SK-N-MC (cell line): ENCODE results near the gene UGT1A6.

ENCODE experiments used
- DNase-seq: peaks from one replicate; pipeline ENCODE4 v3.0.0-alpha.2; 2011; ENCODE audit warnings: low read depth, low spot score
- H3K27ac ChIP-seq: fragments of 200-600 bp; sonication (generic); 2 replicates; pipeline ENCODE4 v1.5.1; 2016; ENCODE audit warnings: mixed run types
- H3K36me3 ChIP-seq: fragments of 200-600 bp; sonication (generic); 2 replicates; pipeline ENCODE4 v1.6.1; 2017; ENCODE audit warnings: antibody characterized with exemption, low read length, mixed read lengths; ENCODE audit not compliant: insufficient read depth
- H3K4me3 ChIP-seq: fragments of 200-600 bp; sonication (generic); 2 replicates; pipeline ENCODE4 v1.5.1; 2016
- H3K9ac ChIP-seq: fragments of 200-600 bp; sonication (generic); 2 replicates; pipeline ENCODE4 v1.8.0; 2017; ENCODE audit warnings: mixed run types, mixed read lengths; ENCODE audit not compliant: insufficient read length
- H3K9me3 ChIP-seq: fragments of 200-600 bp; sonication (generic); 2 replicates; pipeline ENCODE4 v1.6.1; 2017; ENCODE audit warnings: low read depth, mild to moderate bottlenecking, antibody characterized with exemption, low read length, moderate library complexity, mixed read lengths
- EZH2 ChIP-seq: fragments of 200-600 bp; sonication (generic); IDR thresholded peaks from one replicate; pipeline ENCODE4 v1.6.1; 2017; ENCODE audit warnings: antibody characterized with exemption
- FOXP2 ChIP-seq: optimal IDR thresholded peaks from 2 replicates; pipeline ENCODE3; 2011; ENCODE audit warnings: mild to moderate bottlenecking, moderate library complexity; ENCODE audit not compliant: insufficient read depth; ENCODE audit errors: extremely low read length, control extremely low read depth
- POLR2AphosphoS5 ChIP-seq: IDR thresholded peaks from 2 replicates; pipeline ENCODE4 v1.6.1; 2012; ENCODE audit warnings: mild to moderate bottlenecking, low read depth, low read length, borderline replicate concordance

Gene UGT1A6

DNA sequence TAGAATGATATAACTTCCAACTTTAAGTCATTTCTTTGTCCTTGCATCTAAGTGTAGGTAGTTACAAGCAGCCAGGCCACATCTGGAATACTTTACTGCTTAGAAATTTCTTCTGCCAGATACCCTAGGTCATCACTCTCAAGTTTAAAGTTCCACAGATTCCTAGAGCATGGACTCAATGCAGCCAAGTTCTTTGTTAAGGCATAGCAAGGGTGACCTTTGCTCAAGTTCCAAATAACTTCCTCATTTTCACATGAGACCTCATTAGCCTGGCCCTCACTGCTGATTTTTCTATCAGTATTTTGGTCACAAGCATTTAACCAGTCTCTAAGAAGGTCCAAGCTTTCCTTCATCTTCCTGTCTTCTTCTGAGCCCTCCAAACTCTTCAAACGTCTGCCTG lies 28.8 kb upstream of the UGT1A6 start:
- no peak for DNase-seq
- no peak overlapping the region for H3K27ac ChIP-seq
- TF ChIP-seq POLR2AphosphoS5 (no peak), FOXP2 (no peak), EZH2 (no peak)
- H3K4me3 ChIP-seq: no peak overlapping the region
- no peaks in the 10 kb centered on the region for H3K36me3 ChIP-seq
- no peaks in the 10 kb centered on the region for H3K9me3 ChIP-seq
- H3K9ac ChIP-seq: no peak overlapping the region

- Histone ChIP-seq H3K9ac (no peak overlapping the region), H3K4me3 (no peak overlapping the region), H3K27ac (no peak overlapping the region), H3K9me3 (no peaks in the 10 kb centered on the region), H3K36me3 (no peaks in the 10 kb centered on the region)
- TF ChIP-seq FOXP2 (no peak), EZH2 (no peak), POLR2AphosphoS5 (no peak)
- DNase-seq: no peak
These were observed 24.0 kb upstream of the UGT1A6 start for GRCh38 chr2:233668605-233669260.

DNA sequence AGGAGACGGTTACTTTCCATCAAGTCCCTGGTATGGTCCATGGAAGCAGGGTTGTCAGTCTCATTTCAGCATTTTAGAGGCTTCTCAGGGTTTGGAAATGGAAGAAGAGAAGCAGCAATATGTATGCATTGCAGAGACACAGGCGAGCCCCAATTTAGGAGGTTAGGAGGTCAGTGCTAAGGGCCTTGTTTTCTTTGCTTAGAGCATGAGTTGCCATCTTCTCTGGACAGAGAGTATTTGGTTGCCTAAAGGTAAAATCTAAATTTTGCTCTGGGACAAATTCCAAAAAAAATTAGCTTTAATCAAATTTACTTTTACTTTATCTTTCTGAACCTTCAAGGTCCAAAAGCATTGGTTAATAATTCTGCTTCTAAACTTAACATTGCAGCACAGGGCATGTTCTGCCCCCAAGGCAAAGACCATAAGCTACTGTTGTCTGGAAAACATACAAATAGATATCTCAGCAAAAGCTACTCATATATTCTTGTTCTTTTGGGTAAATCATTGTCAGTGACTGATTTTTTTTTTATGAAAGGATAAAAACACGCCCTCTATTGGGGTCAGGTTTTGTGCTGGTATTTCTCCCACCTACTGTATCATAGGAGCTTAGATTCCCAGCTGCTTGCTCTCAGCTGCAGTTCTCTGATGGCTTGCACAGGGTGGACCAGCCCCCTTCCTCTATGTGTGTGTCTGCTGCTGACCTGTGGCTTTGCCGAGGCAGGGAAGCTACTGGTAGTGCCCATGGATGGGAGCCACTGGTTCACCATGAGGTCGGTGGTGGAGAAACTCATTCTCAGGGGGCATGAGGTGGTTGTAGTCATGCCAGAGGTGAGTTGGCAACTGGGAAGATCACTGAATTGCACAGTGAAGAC lies 21.2 kb upstream of the UGT1A6 start, which contains the start of gene UGT1A9:
TSS of gene UGT1A9 (plus strand) at position 609 of the 872 bp plus-strand sequence. CDS start at position 646, 37 bp downstream.
- no peak for DNase-seq
- no peaks in the 10 kb centered on the region for H3K9me3 ChIP-seq
- H3K4me3 ChIP-seq: no peak within 1 kb of the TSS
- no peak within 1 kb of the TSS for H3K9ac ChIP-seq
- H3K36me3 ChIP-seq: no peaks in the 10 kb centered on the region
- H3K27ac ChIP-seq: no peak within 1 kb of the TSS
- TF ChIP-seq EZH2 (no peak), POLR2AphosphoS5 (no peak), FOXP2 (no peak)

DNA sequence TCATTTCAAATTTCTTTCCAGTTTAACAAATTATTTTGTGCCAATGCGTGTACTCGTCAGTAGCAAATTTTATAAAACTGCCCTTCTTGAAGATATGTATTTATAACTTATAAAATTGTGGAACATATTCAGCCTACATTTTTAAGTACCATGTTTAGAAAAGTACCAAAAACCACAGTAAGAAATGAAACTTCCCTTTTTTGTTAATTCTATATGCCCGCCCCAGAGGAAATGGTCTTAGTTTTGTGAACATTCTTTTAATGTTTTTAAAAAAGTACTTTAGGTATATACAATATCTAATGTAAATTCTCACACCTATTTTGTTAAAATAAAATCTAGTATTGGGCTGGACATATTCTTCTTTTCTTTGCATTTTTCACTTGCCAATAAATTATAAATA lies 19.8 kb upstream of the UGT1A6 start:
- Histone ChIP-seq H3K9me3 (no peaks in the 10 kb centered on the region), H3K27ac (no peak overlapping the region), H3K36me3 (no peaks in the 10 kb centered on the region), H3K9ac (no peak overlapping the region), H3K4me3 (no peak overlapping the region)
- TF ChIP-seq FOXP2: no peak
- TF ChIP-seq POLR2AphosphoS5: no peak
- no peak for TF ChIP-seq EZH2
- no peak for DNase-seq

DNA sequence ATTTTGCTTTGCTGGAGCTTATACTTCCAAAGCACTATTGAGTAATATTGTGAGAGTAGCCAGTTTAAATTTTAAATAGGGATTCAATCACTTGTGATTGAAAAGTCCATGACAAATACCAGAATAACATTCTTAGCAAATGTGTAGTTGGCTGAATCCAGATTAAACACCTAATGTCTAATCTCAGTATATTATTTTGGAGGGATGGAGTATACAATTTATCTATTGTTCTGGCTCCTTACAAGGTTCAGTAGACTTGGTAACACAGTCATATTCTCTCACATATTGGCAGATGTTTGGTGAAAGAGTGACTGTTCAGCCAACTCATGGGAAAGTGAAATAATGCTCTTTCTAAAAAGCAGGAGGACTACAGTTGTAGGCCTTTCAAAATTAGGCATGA lies 18.8 kb upstream of the UGT1A6 start:
- DNase-seq: no peak
- H3K9ac ChIP-seq: no peak overlapping the region
- TF ChIP-seq POLR2AphosphoS5: no peak
- TF ChIP-seq FOXP2: no peak
- no peak for TF ChIP-seq EZH2
- H3K27ac ChIP-seq: no peak overlapping the region
- no peak overlapping the region for H3K4me3 ChIP-seq
- H3K9me3 ChIP-seq: no peaks in the 10 kb centered on the region
- H3K36me3 ChIP-seq: no peaks in the 10 kb centered on the region

- no peak for TF ChIP-seq POLR2AphosphoS5
- TF ChIP-seq FOXP2: no peak
- no peak for TF ChIP-seq EZH2
- no peak for DNase-seq
- Histone ChIP-seq H3K36me3 (no peaks in the 10 kb centered on the region), H3K9me3 (no peaks in the 10 kb centered on the region), H3K9ac (no peak overlapping the region), H3K4me3 (no peak overlapping the region), H3K27ac (no peak overlapping the region)
These were observed 18.4 kb upstream of the UGT1A6 start for GRCh38 chr2:233674314-233674713.

DNA sequence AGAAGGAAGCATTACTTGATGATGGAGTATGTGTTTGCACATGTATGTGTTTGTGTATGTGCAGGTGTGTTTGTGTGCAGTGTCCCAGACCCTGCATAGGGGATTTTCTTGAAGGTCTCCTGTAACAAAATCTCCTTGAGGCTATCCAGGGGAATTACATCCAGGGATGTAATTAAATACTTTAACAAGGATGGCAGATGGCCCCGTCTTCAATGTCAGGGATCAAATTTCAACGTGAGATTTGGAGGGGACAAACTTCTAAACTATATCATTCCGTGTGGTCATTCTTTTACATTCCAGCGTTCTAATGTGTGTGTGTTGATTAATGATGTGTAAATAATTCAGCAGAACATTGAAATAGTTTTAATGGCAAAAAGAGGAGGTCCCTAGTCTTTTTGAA lies 17.7 kb upstream of the UGT1A6 start:
- Histone ChIP-seq H3K4me3 (no peak overlapping the region), H3K9me3 (no peaks in the 10 kb centered on the region), H3K9ac (no peak overlapping the region), H3K36me3 (no peaks in the 10 kb centered on the region), H3K27ac (no peak overlapping the region)
- DNase-seq: no peak
- no peak for TF ChIP-seq EZH2
- no peak for TF ChIP-seq FOXP2
- no peak for TF ChIP-seq POLR2AphosphoS5

GRCh38 chr2:233676046-233676445 lies 16.6 kb upstream of the UGT1A6 start:
- Histone ChIP-seq H3K9me3 (no peaks in the 10 kb centered on the region), H3K36me3 (no peaks in the 10 kb centered on the region), H3K4me3 (no peak overlapping the region), H3K9ac (no peak overlapping the region), H3K27ac (no peak overlapping the region)
- DNase-seq: no peak
- TF ChIP-seq POLR2AphosphoS5 (no peak), FOXP2 (no peak), EZH2 (no peak)
